ENCODE measurements around the gene BGLAP.
"Not testable (repeated sequence)": the region's sequence is repeated elsewhere in the genome, so short reads cannot be mapped to it uniquely, and the experiment has no call there.

The BGLAP gene

GRCh38 chr1:156241926-156242325 is at the start of gene BGLAP:
Gene BGLAP (plus strand): TSS chr1:156242184. CDS start chr1:156242232, 48 bp downstream.
- no peak for DNase-seq

GRCh38 chr1:156193208-156193487 is 48.8 kb upstream of the BGLAP start:
- no peak for DNase-seq

GRCh38 chr1:156193488-156194299 is 48.3 kb upstream of the BGLAP start, which contains the start of gene SLC25A44:
Gene SLC25A44 (plus strand): TSS chr1:156194104. CDS start chr1:156199848, 5,744 bp downstream.
- DNase-seq = peak; percentile 96

- no peak for DNase-seq
Measured at GRCh38 chr1:156194300-156194652, 47.7 kb upstream of the BGLAP start.

- no peak for DNase-seq
Measured at GRCh38 chr1:156195853-156196252, 46.1 kb upstream of the BGLAP start.

- DNase-seq = no peak
Measured at GRCh38 chr1:156196445-156196844, 45.5 kb upstream of the BGLAP start.

- DNase-seq = peak; percentile 48
Measured at GRCh38 chr1:156198831-156199349, 43.1 kb upstream of the BGLAP start.

- peak; percentile 36 for DNase-seq
Measured at GRCh38 chr1:156200044-156200443, 41.9 kb upstream of the BGLAP start.

GRCh38 chr1:156203331-156203730 is 38.7 kb upstream of the BGLAP start:
- DNase-seq = no peak

- DNase-seq = no peak
Measured at GRCh38 chr1:156204686-156205085, 37.3 kb upstream of the BGLAP start.

GRCh38 chr1:156211243-156211642 is 30.7 kb upstream of the BGLAP start:
- DNase-seq = no peak

GRCh38 chr1:156212130-156212529 is 29.9 kb upstream of the BGLAP start:
- no peak for DNase-seq

- DNase-seq = peak; percentile 96
Measured at GRCh38 chr1:156212833-156213643, 28.9 kb upstream of the BGLAP start, which contains the start of gene PMF1. Gene PMF1 (plus strand): TSS chr1:156213007. CDS start chr1:156213016, 9 bp downstream.

GRCh38 chr1:156213644-156213966 is 28.4 kb upstream of the BGLAP start:
- DNase-seq = no peak

- DNase-seq = no peak
Measured at GRCh38 chr1:156214024-156214748, 27.8 kb upstream of the BGLAP start.

GRCh38 chr1:156216361-156217086 is 25.5 kb upstream of the BGLAP start:
- DNase-seq = not testable (repeated sequence)

GRCh38 chr1:156217871-156218270 is 24.1 kb upstream of the BGLAP start:
- peak; percentile 35 for DNase-seq

- DNase-seq = no peak
Measured at GRCh38 chr1:156220226-156220625, 21.8 kb upstream of the BGLAP start.

- no peak for DNase-seq
Measured at GRCh38 chr1:156221986-156222692, 19.8 kb upstream of the BGLAP start.

- no peak for DNase-seq
Measured at GRCh38 chr1:156225677-156226014, 16.3 kb upstream of the BGLAP start.

- DNase-seq = peak; percentile 30
Measured at GRCh38 chr1:156226116-156226538, 15.9 kb upstream of the BGLAP start.

GRCh38 chr1:156226782-156227181 is 15.2 kb upstream of the BGLAP start:
- no peak for DNase-seq
